Brain microvascular endothelial cell (primary cell): Measurements from ENCODE around the gene OR6B2.
A peak's percentile ranks its signal among the peaks of the same experiment; 100 is the strongest.

Experiments
- DNase-seq: peaks from one replicate; pipeline ENCODE4 v3.0.0-alpha.2; 2020
- H3K27ac ChIP-seq: fragments of 250-450 bp; sonication (Bioruptor Pico); 2 replicates; pipeline ENCODE4 v1.5.1; 2020; ENCODE audit warnings: mild to moderate bottlenecking, moderate library complexity
- H3K27me3 ChIP-seq: fragments of 250-450 bp; sonication (Bioruptor Pico); replicated peaks from 2 replicates; pipeline ENCODE4 v1.5.1; 2020; ENCODE audit warnings: mild to moderate bottlenecking
- H3K36me3 ChIP-seq: fragments of 250-450 bp; sonication (Bioruptor Pico); replicated peaks from 2 replicates; pipeline ENCODE4 v1.5.1; 2020; ENCODE audit warnings: mild to moderate bottlenecking
- H3K4me3 ChIP-seq: 2 replicates; pipeline ENCODE4 v1.5.1; 2011; ENCODE audit warnings: low read depth, mild to moderate bottlenecking, control low read depth, low read length, moderate library complexity
- CTCF ChIP-seq: IDR thresholded peaks from 2 replicates; pipeline ENCODE4 v1.5.1; 2011; ENCODE audit warnings: low read depth, mild to moderate bottlenecking, moderate library complexity, low read length, control low read depth, inconsistent platforms; ENCODE audit errors: missing control alignments
- in situ Hi-C: cut with HindIII; loops from 2 replicates; pipeline ENCODE4 v1.10.0; 2017; ENCODE audit warnings: low sequenced_read_pairs, low pct_ligation_motif_present

OR6B2 gene

GRCh38 chr2:240021488-240022104 lies 8.6 kb downstream of the OR6B2 start:
- TF ChIP-seq CTCF = peak; percentile 97
- H3K36me3 ChIP-seq = peaks cover 26% of the 10 kb centered on the region
- in situ Hi-C loops = no loop called here
- no peak overlapping the region for H3K27ac ChIP-seq
- H3K4me3 ChIP-seq = no peak overlapping the region
- DNase-seq = peak; percentile 60
- H3K27me3 ChIP-seq = no peaks in the 10 kb centered on the region

GRCh38 chr2:240018071-240018750 lies 12.0 kb downstream of the OR6B2 start:
- in situ Hi-C loops = no loop called here
- Histone ChIP-seq H3K27me3 (no peaks in the 10 kb centered on the region), H3K36me3 (peaks cover 40% of the 10 kb centered on the region), H3K4me3 (no peak overlapping the region), H3K27ac (no peak overlapping the region)
- no peak for DNase-seq
- TF ChIP-seq CTCF = no peak

- in situ Hi-C loops = no loop called here
- DNase-seq = no peak
- H3K4me3 ChIP-seq = no peak overlapping the region
- H3K27me3 ChIP-seq = no peaks in the 10 kb centered on the region
- no peak overlapping the region for H3K27ac ChIP-seq
- peaks cover 27% of the 10 kb centered on the region for H3K36me3 ChIP-seq
- no peak for TF ChIP-seq CTCF
Observed at GRCh38 chr2:240014327-240014726, 15.9 kb downstream of the OR6B2 start.

- H3K27me3 ChIP-seq = no peaks in the 10 kb centered on the region
Observed at GRCh38 chr2:240013343-240013742, 16.9 kb downstream of the OR6B2 start.

GRCh38 chr2:240002983-240003382 lies 27.2 kb downstream of the OR6B2 start:
- H3K36me3 ChIP-seq = peaks cover 46% of the 10 kb centered on the region
- no peaks in the 10 kb centered on the region for H3K27me3 ChIP-seq
- no peak overlapping the region for H3K27ac ChIP-seq
- H3K4me3 ChIP-seq = no peak overlapping the region
- in situ Hi-C loops = no loop called here
- TF ChIP-seq CTCF = no peak
- DNase-seq = no peak

More at GRCh38 chr2:240013343-240013742, 16.9 kb downstream of the OR6B2 start:
- no peak for DNase-seq
- no peak overlapping the region for H3K27ac ChIP-seq
- H3K4me3 ChIP-seq = no peak overlapping the region
- peaks cover 33% of the 10 kb centered on the region for H3K36me3 ChIP-seq
- TF ChIP-seq CTCF = peak; percentile 38
- in situ Hi-C loops = no loop called here
